Activated effector memory CD4-positive, alpha-beta T cell treated with anti-CD3 and anti-CD28 coated beads, Interleukin-2, amount 50 U/mL, for 16 hours (primary cell): ENCODE results near the gene ATP13A1.

Experiments
- DNase-seq: peaks from one replicate; pipeline ENCODE4 v3.0.0-alpha.2; 2020

Gene ATP13A1

GRCh38 chr19:19662344-19662743 is 1.1 kb downstream of the ATP13A1 start:
- DNase-seq, result no peak

- DNase-seq, result peak; percentile 80
Measured at GRCh38 chr19:19661675-19662251, 1.7 kb downstream of the ATP13A1 start.

- no peak for DNase-seq
Measured at GRCh38 chr19:19661141-19661674, 2.3 kb downstream of the ATP13A1 start.

- DNase-seq, result no peak
Measured at GRCh38 chr19:19659646-19660245, 3.7 kb downstream of the ATP13A1 start.

GRCh38 chr19:19657397-19657783 is 6.1 kb downstream of the ATP13A1 start:
- no peak for DNase-seq

GRCh38 chr19:19656451-19657396 is 6.8 kb downstream of the ATP13A1 start:
- DNase-seq, result no peak

GRCh38 chr19:19655641-19656343 is 7.7 kb downstream of the ATP13A1 start:
- no peak for DNase-seq

- no peak for DNase-seq
Measured at GRCh38 chr19:19655051-19655594, 8.4 kb downstream of the ATP13A1 start.

GRCh38 chr19:19654441-19654840 is 9.0 kb downstream of the ATP13A1 start:
- DNase-seq, result no peak

GRCh38 chr19:19653597-19654147 is 9.8 kb downstream of the ATP13A1 start:
- DNase-seq, result no peak

- DNase-seq, result no peak
Measured at GRCh38 chr19:19652482-19653295, 10.8 kb downstream of the ATP13A1 start.

- DNase-seq, result no peak
Measured at GRCh38 chr19:19651076-19651475, 12.4 kb downstream of the ATP13A1 start.

GRCh38 chr19:19650331-19650730 is 13.1 kb downstream of the ATP13A1 start:
- DNase-seq, result no peak

GRCh38 chr19:19649580-19649995 is 13.9 kb downstream of the ATP13A1 start:
- no peak for DNase-seq

- no peak for DNase-seq
Measured at GRCh38 chr19:19649155-19649554, 14.3 kb downstream of the ATP13A1 start.

GRCh38 chr19:19647037-19647835 is 16.2 kb downstream of the ATP13A1 start:
- peak; percentile 61 for DNase-seq

GRCh38 chr19:19645233-19645870 is 18.1 kb downstream of the ATP13A1 start:
- DNase-seq, result no peak

GRCh38 chr19:19644054-19644388 is 19.5 kb downstream of the ATP13A1 start:
- DNase-seq, result no peak

GRCh38 chr19:19643158-19644053 is 20.1 kb downstream of the ATP13A1 start, which contains the start of gene GMIP:
Gene GMIP, minus strand, starts transcription at chr19:19643657. Its CDS starts 128 bp downstream, at chr19:19643529.
- DNase-seq, result peak; percentile 94
